ENCODE results near the gene NHSL1.

The NHSL1 gene

GRCh38 chr6:138499303-138500018 is at the start of gene NHSL1:
TSS of gene NHSL1 (minus strand) at chr6:138499494. CDS start at chr6:138499290, 204 bp downstream.
- Histone ChIP-seq H3K4me3 (peak within 1 kb of the TSS in 2 of 7 experiments; percentile 0 to 6), H3K27ac (peak within 1 kb of the TSS in 5 of 21 experiments; percentile 7 to 21 (median 18))

- H3K27ac ChIP-seq: peak overlapping the region in 2 of 21 experiments; percentile 2 to 6
- no peak overlapping the region for H3K4me3 ChIP-seq
Observed at GRCh38 chr6:138546733-138547185, 47.5 kb upstream of the NHSL1 start.

GRCh38 chr6:138545621-138545980 is 46.3 kb upstream of the NHSL1 start:
- H3K4me3 ChIP-seq: peak overlapping the region in 1 of 7 experiments; percentile 22
- peak overlapping the region in 12 of 21 experiments; percentile 15 to 81 (median 44) for H3K27ac ChIP-seq

- no peak overlapping the region for H3K4me3 ChIP-seq
- H3K27ac ChIP-seq: peak overlapping the region in 3 of 21 experiments; percentile 26 to 70 (median 35)
Observed at GRCh38 chr6:138544501-138544900, 45.2 kb upstream of the NHSL1 start.

GRCh38 chr6:138543657-138544056 is 44.4 kb upstream of the NHSL1 start:
- no peak overlapping the region for H3K4me3 ChIP-seq
- H3K27ac ChIP-seq: peak overlapping the region in 3 of 21 experiments; percentile 7 to 41 (median 17)

- peak overlapping the region in 4 of 21 experiments; percentile 8 to 38 (median 26) for H3K27ac ChIP-seq
- no peak overlapping the region for H3K4me3 ChIP-seq
Observed at GRCh38 chr6:138541823-138542481, 42.7 kb upstream of the NHSL1 start.

GRCh38 chr6:138540468-138540867 is 41.2 kb upstream of the NHSL1 start:
- H3K4me3 ChIP-seq: no peak overlapping the region

GRCh38 chr6:138539876-138540275 is 40.6 kb upstream of the NHSL1 start:
- Histone ChIP-seq H3K4me3 (no peak overlapping the region), H3K27ac (no peak overlapping the region)

More at GRCh38 chr6:138540468-138540867, 41.2 kb upstream of the NHSL1 start:
- H3K27ac ChIP-seq: peak overlapping the region in 4 of 21 experiments; percentile 3 to 68 (median 42)

GRCh38 chr6:138538390-138539031 is 39.2 kb upstream of the NHSL1 start:
- Histone ChIP-seq H3K27ac (peak overlapping the region in 3 of 21 experiments; percentile 7 to 10 (median 10)), H3K4me3 (no peak overlapping the region)

- Histone ChIP-seq H3K27ac (peak overlapping the region in 1 of 21 experiments; percentile 29), H3K4me3 (no peak overlapping the region)
Observed at GRCh38 chr6:138537106-138537505, 37.8 kb upstream of the NHSL1 start.

GRCh38 chr6:138535728-138536455 is 36.6 kb upstream of the NHSL1 start:
- no peak overlapping the region for H3K4me3 ChIP-seq
- no peak overlapping the region for H3K27ac ChIP-seq

- Histone ChIP-seq H3K27ac (no peak overlapping the region), H3K4me3 (no peak overlapping the region)
Observed at GRCh38 chr6:138533667-138534066, 34.4 kb upstream of the NHSL1 start.

- Histone ChIP-seq H3K4me3 (no peak overlapping the region), H3K27ac (no peak overlapping the region)
Observed at GRCh38 chr6:138531387-138531786, 32.1 kb upstream of the NHSL1 start.

GRCh38 chr6:138529478-138529877 is 30.2 kb upstream of the NHSL1 start:
- no peak overlapping the region for H3K4me3 ChIP-seq
- no peak overlapping the region for H3K27ac ChIP-seq

GRCh38 chr6:138528956-138529355 is 29.7 kb upstream of the NHSL1 start:
- H3K27ac ChIP-seq: no peak overlapping the region
- no peak overlapping the region for H3K4me3 ChIP-seq

- Histone ChIP-seq H3K27ac (no peak overlapping the region), H3K4me3 (no peak overlapping the region)
Observed at GRCh38 chr6:138528137-138528536, 28.8 kb upstream of the NHSL1 start.

GRCh38 chr6:138527411-138528088 is 28.3 kb upstream of the NHSL1 start:
- no peak overlapping the region for H3K27ac ChIP-seq
- H3K4me3 ChIP-seq: no peak overlapping the region

GRCh38 chr6:138526822-138527235 is 27.5 kb upstream of the NHSL1 start:
- Histone ChIP-seq H3K4me3 (no peak overlapping the region), H3K27ac (no peak overlapping the region)

GRCh38 chr6:138525355-138525754 is 26.1 kb upstream of the NHSL1 start:
- no peak overlapping the region for H3K4me3 ChIP-seq
- H3K27ac ChIP-seq: no peak overlapping the region

All from skin epidermis (tissue), 12 donors.